HG03159 (cell line): Measurements from ENCODE around the gene WDFY2.

ENCODE experiments used
- ATAC-seq: cut with Tn5 transposase; IDR thresholded peaks from one replicate; pipeline ENCODE4 v1.9.1; 2021; ENCODE audit warnings: mild to moderate bottlenecking, moderate library complexity; ENCODE audit not compliant: unreplicated experiment

Gene WDFY2

DNA sequence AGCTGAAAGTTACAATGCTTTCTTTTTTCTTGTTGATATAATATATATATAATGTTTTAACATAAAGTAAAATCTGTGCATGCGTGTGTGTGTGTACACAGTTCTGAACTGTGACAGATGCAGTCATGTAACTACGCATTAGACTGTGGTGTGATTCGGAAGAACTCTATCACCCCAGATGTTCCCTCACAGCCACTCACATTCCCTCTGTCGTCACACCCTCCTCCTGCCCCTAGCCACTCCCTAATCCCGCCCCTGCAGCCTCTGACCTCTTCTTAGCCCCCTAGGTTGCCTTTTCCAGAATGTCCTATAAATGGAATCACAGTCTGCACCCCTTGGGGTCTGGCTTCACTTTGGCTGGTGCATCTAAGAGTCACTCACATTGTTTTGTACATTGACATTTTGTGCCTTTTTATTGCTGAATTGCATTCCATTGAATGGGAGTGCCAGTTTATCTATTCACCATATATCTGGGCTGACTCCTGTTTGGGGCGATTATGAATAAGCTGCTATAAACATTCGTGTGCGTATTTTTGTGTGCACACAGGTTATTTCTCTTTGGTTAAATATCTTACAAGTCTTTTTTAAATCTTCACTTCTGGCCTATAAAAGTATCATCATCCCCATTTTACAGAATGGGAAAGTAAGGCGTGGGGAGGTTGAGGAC is 199.3 kb downstream of the WDFY2 start:
- ATAC-seq: no peak

DNA sequence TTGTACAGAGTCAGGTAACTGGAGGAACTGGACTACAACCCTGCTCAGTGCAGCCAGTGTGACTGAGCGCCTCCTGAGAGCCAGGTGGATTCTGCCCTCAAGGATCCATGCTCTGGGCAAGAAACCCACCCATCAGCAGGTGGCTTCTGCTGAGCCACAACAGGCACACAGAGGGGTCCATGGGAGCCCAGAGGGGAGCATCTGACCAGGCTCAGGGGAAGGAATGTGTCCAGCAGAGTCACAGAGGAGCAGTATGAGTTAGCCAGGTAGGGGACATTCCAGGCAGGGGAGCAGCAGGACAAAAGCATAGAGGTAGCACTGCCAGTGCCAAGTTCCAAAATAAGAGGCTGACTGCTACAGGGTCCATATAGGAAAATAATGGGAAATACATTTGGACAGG is 199.8 kb downstream of the WDFY2 start:
- ATAC-seq: no peak

DNA sequence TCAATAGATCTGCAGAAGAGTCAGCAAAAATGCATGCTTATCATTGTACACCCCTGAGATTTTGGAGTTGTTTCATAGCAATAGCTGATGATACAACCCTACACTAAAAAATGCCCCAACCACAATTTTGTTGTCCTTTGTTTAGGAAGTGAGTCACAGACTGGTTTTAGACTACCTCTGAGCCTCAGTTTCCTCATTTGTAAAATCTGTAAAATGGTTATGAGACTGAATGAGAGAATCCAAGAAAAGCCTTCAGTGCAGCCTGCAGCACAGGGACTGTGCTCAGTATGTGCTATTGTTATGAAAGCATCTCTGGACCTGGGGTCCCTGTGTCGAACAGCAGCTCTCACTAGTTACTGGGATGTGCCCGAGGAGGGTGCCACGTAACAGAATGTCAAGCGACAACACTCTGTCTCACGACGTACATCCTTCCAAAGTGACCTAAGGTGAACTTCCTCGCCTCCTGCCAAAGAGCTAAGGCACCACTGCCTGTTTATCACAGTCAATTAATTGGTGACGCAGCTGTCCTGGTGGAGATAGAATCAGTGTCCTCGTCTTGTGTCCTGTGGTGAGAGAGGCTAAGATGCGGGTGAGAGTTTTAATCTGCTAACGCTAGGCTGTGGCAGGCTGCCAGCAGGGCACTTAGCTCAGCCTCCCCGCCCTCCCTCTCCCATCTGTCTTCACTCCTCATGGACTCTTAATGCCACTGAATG is 201.6 kb downstream of the WDFY2 start:
- no peak for ATAC-seq

DNA sequence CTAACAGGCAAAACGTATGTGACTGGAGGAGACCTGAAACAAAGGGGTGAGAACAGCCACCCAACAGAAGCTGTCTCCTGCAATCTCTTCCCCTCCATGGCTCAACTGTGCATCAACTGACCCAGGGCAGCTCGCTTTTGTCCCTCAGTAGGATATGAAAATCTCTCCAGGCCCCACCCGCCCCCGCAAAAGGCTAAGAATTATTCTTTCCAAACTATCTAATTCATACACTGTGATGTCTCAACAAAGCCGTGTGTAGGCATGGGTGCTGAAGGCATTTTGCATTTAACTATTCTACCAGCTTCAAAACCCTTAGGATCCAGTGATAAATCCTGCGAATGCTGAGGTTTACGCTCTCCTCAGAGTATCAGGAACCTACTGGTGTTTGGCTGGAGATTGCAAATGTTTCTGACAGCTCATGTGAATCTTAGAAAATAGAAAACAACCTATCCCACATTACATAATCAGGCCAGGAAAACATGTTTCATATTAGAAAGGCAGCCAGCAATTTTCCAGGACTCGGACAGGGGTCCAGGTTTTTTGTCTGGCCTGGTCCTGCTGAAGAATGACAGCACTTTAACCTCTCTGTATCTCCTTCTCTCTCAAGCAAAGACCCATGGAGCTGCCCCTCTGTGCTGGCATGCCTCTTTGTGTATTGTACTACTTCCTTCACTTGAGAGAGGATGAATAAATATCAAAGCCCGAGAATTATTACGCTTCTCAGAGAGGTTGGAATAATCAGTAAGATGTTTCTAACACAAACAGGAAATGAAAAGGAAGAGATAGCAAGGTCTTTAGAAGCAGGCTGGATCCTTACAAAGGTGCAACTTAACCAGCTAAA is 202.4 kb downstream of the WDFY2 start:
- no peak for ATAC-seq

DNA sequence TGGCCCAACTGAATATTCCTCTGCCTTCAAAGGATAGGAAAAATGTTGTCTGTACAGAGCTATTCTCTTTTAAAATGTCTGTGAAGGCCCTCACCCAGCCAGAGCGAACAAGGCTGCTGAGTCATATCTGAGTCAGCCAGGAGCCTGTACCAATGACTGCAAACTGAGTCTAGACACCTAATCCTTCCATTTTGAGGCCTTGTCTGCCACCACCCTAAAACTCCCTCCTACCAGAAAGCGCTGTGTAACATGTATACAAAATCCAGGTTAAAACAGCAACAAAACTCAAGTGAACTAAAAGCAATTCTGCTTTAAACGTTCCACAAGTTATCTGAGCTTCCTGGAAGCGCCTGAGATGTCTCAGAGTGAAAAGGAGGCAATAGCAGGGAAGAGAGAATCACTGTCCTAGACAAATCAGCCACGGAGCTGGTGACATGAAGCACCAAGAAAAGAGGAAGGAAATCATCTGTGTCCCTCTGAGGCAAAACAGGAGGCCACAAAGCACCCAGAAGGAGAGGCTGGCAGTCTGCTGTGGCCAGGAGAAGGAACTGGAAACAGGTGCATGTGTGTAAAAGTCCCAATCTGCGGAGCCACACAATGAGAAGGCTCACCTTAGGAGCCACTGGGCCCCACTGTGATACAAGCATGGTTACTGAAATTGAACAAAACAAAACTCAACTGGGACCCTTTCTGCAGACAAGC is 209.5 kb downstream of the WDFY2 start:
- peak; percentile 61 for ATAC-seq

DNA sequence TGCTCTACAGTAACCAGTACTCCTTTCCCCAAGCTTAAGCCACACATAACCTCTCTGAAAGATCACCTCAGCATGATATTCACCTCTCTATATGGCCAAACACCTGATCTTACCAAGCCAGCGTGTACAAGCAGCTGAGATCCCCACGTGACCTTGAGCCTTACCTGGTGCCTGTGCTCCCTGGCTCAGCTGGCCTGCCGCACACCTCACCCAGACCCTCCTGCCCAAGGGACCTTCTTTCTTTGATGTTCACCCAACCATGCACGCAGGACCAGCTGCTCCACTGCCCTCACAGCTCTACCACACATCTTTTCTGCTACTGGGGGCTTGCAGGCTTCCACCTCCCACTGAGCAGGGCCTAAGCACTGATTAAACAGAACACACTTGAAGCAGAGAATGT is 210.7 kb downstream of the WDFY2 start:
- ATAC-seq: no peak

DNA sequence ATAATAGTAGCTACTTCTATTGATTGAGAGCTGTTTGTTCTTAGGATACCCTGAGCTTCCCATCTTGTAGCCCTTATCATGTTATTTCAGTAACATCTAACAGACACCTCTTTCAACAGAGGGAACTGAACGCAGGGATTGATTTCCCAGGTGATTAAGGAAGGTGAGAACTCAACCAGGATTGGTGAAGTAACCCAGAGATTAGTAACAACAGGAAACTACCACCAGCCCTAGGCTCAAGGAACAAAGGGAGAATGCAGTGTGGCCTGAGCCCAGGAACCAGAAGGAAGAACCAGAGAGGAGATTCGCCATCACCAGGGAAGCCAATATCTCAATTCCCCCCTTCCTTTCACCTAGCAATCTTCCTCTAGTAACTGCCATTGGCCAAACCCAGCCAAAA is 211.2 kb downstream of the WDFY2 start:
- no peak for ATAC-seq

DNA sequence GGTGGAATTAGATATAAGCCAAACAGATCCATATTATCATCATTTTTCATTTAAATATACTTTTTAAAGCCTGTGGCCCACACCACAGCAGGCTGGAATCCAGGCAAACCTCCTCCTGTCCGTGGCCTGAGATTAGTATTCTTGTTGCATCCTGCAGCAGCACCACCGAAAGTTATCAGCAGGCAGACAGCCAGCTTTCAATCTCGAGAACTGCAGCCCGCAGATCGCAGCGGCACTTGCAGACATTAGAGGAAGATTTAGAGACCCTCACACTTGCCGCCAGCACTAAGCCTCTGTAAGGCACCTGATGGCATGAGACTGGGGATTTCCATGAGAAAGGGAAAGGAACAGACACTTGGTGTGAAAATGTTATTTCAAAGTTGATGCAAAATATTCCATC is 212.3 kb downstream of the WDFY2 start:
- no peak for ATAC-seq

DNA sequence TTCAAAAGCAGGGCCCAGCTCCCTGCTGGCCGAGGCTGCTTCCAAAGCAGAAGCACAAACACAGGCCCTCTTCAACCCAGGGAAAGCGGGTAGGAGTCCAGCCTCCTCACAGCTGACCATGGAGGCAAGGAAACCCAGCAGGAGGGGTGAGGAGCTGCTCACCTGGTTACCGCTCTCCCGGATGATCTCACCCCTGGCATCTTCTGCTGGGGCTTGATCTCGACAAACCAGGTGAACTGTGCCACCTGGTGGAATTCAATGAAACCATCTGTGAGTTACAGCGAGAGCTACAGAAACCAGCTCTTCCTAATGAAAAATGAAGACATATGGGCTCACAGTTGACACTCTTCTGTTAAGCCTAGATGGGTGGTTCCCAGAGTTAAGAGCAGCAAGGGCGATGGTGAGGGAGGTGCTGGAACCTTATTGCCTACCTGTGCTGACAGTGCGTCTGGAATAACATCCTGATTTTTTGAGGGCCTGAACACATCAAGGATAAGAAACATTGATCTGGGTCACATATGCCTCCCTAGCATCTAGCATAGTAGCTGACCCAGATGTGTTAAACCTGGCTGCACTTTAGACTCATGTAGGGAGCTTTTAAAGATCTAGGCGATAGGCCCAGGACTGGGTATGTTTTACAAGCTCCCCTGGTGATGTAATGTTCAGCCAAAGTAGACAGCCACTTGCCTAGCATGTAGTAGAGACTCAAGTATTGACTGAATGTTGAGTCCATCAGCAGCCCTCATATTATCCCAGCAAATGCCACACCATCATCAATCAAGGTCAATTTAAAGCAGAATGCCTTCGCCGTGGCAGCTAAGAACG is 213.6 kb downstream of the WDFY2 start:
- no peak for ATAC-seq

DNA sequence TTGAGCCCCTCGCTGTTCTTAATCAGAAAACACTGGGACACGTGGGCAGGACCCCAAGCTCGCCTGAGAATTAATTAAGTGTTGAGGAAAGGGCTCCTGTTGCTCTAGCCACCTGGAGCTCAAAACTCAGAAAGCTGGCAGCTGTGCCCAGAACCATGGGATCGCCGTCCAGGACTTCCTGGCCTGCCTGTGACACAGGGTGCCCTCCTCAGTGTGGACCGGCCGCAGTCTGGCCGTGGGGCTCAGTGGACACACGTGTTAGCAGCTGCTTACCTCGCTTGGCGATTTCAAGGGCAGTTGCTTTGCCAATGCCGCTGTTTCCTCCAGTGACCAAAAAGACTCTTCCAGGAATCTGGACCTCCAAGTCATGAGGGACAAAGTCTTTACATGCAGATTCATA is 215.0 kb downstream of the WDFY2 start:
- no peak for ATAC-seq

DNA sequence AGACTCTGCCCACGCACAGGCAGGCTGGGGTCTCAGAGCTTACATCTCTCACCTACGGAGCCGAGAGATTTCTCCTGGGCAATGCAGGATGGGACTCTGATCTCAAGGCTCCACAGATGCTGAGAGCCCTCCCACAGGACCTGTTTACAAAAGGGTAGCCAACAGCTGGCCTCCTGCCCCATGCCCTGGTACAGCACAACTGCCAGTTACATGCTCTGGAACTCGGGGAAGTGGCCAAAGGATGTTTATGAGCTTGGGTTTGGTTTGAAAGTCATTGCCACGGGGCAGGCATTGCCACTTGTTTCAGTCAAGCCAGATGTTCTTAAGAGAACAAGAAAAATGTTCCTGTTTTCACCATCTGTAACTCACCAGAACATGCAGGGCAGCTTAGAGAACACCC is 216.2 kb downstream of the WDFY2 start:
- ATAC-seq: no peak

DNA sequence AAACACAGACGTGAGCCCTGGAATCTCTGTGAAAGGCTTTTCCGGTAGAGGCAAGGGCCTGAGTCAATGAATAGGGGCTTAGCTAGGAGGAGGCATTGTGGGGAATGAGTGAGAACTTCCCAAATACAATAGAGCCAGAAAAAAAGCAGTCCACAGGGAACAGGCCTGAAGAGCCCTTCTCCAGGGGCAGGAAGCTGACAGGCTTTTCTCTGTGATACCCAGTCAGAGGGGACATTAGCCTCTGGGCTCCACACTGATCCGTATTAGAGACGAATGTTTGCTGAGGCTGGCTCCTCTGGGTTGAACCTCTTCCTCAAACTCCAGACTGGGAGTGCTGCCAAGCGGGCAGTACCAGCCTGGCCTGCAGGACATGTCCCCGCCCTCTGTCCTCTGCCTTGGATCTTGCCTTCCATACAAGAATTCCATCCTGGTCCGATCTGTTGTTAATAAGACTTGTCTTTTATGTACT is 217.4 kb downstream of the WDFY2 start:
- ATAC-seq: no peak

DNA sequence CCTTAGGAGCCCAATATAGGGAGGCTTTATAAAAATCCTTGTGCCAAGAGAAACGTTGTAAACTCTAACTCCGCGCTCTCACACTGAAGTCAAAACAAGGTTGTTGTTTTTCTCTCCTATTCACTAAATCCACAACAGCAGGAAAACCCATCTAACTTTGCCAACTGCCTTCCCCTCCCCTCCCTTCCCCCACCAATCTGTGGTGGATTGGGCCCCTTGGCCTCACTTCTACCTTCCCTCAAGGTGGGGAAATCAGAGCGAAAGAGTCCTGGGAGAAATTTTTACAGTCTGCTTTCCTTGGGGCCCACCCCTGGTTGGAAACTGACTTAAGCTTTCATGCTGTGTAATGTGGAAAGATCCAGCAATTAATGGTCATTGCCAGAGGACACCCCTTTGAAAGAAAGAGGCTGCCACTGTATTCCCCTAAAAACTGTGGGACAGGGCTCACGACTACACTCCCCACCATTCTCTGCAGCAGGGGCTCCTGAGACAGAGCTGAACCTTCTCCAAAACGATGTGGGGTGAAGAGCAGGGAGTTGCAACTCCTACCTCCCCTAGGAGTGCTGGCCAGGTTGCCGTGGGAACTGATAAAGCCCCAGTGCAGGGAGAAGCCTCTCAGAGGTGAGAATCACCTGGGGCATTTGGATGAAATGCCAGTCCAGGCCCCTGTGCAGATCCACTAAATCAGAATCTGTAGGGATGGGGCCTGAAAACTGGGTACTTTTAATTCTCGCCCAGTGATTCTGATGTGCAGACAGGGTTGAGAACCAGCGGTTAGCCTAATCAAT is 218.6 kb downstream of the WDFY2 start:
- no peak for ATAC-seq

DNA sequence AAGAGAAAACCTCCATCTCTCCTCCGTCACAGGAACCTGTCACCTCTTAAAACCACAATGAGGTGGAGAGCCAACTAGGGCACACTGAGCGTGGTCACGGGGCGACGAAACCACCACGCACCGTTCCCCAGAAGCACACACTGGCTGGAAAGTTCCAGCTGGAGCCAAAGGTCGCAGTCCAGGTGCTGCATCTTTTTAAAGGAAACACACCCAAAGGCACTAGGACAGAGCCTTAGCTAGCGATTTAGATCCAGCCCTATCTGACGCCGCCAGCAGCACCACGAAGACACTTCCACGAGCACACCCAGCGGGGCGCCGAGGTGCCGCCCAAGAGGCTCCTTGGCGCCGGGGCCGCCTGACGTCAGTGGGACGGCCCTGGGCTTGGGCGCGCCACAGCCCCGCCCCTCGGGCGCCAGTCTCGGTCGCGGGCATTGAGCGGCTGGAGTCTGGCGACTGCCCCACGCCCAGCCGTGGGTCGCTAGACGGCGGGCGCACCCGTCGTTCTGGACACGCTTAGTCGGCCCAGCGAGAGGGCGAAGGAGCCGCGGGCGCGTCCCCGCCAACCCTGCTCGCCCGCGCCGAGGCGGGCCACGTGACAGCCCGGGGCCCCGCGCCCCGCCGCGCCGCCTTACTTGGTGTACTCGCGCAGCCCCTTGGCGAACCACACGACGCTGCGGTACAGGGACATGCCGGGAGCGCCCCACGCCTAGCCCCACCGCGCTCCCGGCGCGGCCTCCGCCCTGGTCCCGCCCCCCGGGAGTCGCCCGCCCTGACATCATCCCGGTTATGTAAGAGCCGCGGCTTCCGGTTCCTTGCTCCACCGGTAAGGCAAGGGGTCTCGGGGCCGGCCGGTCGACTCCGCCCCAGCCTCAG is 219.4 kb downstream of the WDFY2 start, which contains the start of gene DHRS12:
TSS of gene DHRS12 (minus strand) at position 742 of the 873 bp plus-strand sequence. CDS start 4,504 bp downstream, outside the sequence.
- peak; percentile 90 for ATAC-seq

DNA sequence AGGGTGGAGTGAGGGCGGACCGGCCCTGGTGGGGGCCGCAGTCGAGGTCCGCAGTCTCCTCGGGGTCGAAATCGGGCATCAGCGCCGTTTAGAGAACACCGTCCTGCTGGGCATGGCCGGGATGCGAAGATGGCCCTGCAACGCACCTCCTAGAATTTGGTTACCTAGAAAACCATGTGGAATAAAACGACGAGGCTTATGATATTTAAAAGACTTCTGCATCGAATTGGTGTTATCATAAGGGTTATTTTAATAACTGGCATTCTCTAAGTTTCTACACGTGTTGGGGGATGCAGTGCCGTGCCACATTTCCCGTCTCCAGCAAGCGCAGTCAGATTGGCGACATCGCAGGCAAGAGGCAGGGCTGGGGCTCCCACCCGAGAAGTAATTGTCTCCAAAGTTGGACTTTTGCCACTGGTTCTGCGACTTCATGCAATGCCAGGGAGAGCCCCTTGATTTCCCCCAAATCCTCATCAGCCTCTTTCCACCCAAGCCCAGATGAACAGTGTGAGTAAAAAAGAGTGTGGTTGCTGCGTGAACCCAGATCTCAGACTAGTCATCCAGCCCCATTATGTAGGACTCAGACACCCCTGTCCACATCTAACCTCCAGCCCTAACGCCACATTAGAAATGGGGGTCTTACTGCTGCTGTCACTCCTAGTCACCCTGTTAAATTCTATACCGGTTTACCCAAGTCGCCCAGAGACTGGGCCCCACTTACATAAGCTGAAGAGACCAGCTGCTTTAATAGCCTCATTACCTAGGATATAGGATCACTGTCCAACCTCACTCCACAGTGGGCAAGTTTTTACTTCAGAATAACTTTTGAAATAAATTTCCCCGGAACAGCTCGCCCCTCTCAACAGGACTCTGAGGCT is 220.3 kb downstream of the WDFY2 start:
- no peak for ATAC-seq

DNA sequence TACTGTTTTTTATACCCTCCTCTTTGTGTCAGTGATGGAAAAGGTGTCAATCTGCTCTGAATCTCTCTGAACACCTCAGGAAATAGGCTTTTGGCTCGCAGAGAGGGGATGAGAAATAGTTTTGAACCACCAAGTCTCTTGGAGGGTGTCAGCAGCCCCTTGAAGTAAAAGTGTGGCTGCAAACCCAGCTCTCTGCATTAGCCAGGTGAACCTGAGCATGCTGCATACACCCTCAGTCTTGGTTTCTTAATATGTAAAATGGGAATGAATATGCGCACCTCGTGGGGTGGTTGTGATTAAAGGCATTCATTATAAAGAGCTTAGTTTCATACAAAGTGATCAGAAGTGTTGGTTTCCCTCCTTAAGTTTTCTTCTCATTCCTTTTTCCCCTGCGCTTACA is 221.1 kb downstream of the WDFY2 start:
- no peak for ATAC-seq

DNA sequence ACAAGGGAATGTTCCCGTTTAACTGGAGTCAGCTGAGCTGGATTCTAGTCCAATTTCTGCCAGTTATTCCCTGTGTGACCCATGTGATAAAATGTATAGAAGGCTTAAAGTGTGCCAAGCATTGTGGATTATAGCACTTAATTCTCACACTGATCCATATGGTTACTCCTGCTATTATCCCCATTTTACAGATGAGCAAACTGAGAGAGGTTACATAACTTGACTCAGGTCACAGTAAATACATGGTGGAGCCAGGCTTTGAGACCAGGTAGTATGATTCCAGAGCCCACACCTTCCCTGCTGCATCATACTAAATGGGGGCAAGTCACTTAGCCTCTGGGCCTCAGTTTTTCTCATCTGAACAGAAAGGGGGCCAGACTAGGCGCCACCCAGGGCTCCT is 221.7 kb downstream of the WDFY2 start:
- no peak for ATAC-seq
